Caco-2 (cell line): ENCODE measurements around the gene DOCK4. TPM values are rescaled to one million over a fixed set of nuclear protein-coding genes. Genes with fewer than 3 reads are reported as not detected.

Source experiments
- BruUV-seq: library from RNA; stranded (reverse); fragments of 400-500 nt; replicated peaks from 2 replicates; lab custom pipeline; 2021; lab: Mats Ljungman, UMichigan
- CTCF ChIA-PET: fragments of 300-600 bp; sonication (Branson Sonifier 250); formaldehyde crosslinking; loops from one replicate; lab custom pipeline; 2022; ENCODE audit warnings: antibody characterized with exemption; lab: Charles Lee
- POLR2A ChIA-PET: fragments of 300-600 bp; sonication (Branson Sonifier 250); formaldehyde crosslinking; loops from one replicate; lab custom pipeline; 2022; ENCODE audit warnings: antibody characterized with exemption; lab: Charles Lee
- DNase-seq, 2 experiments: peaks; one replicate each; pipeline versions ENCODE4 v3.0.0 to v3.0.0-alpha.2; 2020 to 2022
- H3K27me3 ChIP-seq: replicated peaks from 2 replicates; pipeline ENCODE4 v1.6.0; 2011; ENCODE audit warnings: low read length; ENCODE audit not compliant: control insufficient read depth, insufficient read depth
- H3K36me3 ChIP-seq: 2 replicates; pipeline ENCODE4 v1.5.1; 2011; ENCODE audit warnings: low read length; ENCODE audit not compliant: control insufficient read depth, insufficient read depth
- H3K4me1 ChIP-seq: fragments of 250-450 bp; sonication (Bioruptor Pico); 2 replicates; pipeline ENCODE4 v1.5.1; 2020; ENCODE audit warnings: mild to moderate bottlenecking
- H3K4me3 ChIP-seq: 2 replicates; pipeline ENCODE4 v1.5.1; 2011; ENCODE audit warnings: low read depth, mild to moderate bottlenecking, control low read depth, low read length
- H3K9me3 ChIP-seq: fragments of 250-450 bp; sonication (Bioruptor Pico); 2 replicates; pipeline ENCODE4 v1.5.1; 2020; ENCODE audit warnings: mild to moderate bottlenecking, moderate library complexity
- H3K27ac Mint-ChIP-seq: one replicate; pipeline ENCODE4 v1.8.0; 2022; ENCODE audit warnings: mixed read lengths; ENCODE audit not compliant: unreplicated experiment
- H3K27me3 Mint-ChIP-seq: one replicate; pipeline ENCODE4 v1.8.0; 2022; ENCODE audit warnings: mixed read lengths; ENCODE audit not compliant: insufficient read depth, unreplicated experiment
- H3K36me3 Mint-ChIP-seq: one replicate; pipeline ENCODE4 v1.8.0; 2022; ENCODE audit warnings: mild to moderate bottlenecking, mixed read lengths; ENCODE audit not compliant: insufficient read depth, unreplicated experiment
- H3K4me1 Mint-ChIP-seq: one replicate; pipeline ENCODE4 v1.8.0; 2022; ENCODE audit warnings: low read depth, mixed read lengths; ENCODE audit not compliant: unreplicated experiment
- H3K4me3 Mint-ChIP-seq: one replicate; pipeline ENCODE4 v1.8.0; 2022; ENCODE audit warnings: mild to moderate bottlenecking, moderate library complexity, mixed read lengths; ENCODE audit not compliant: unreplicated experiment
- H3K9me3 Mint-ChIP-seq: one replicate; pipeline ENCODE4 v1.8.0; 2022; ENCODE audit warnings: mixed read lengths; ENCODE audit not compliant: unreplicated experiment
- CTCF ChIP-seq, 2 experiments: fragments of 200-600 bp in 1 of 2; IDR thresholded peaks; 1 replicate in 1 of 2; 2 replicates in 1 of 2; pipeline versions ENCODE4 v1.5.1 to v1.8.0; 2011 to 2022; ENCODE audit warnings: antibody characterized with exemption in 1 of 2, control low read depth in 1 of 2, inconsistent platforms in 1 of 2, low read depth in 1 of 2, low read length in 1 of 2, mild to moderate bottlenecking in 1 of 2, moderate library complexity in 1 of 2; ENCODE audit not compliant: insufficient read depth in 1 of 2, severe bottlenecking in 1 of 2, unreplicated experiment in 1 of 2
- intact Hi-C: fragments of 100-400 bp; cut with micrococcal nuclease; formaldehyde crosslinking; loops from one replicate; pipeline ENCODE4 v1.10.0; 2022; ENCODE audit not compliant: unreplicated experiment
- total RNA-seq: library from RNA; stranded (reverse); gene quantifications from 2 replicates; pipeline ENCODE4 v1.2.3, GENCODE V29; 2022

DOCK4 gene
- total RNA-seq, 1 experiment from 2014 or later: 2.0 TPM

- intact Hi-C loops: no loop called here
- ChIA-PET POLR2A (no interaction called here), CTCF (no interaction called here)
- H3K4me3 ChIP-seq: no peak overlapping the region
- no peaks in the 10 kb centered on the region for H3K9me3 ChIP-seq
- no peak for DNase-seq
- no peaks in the 10 kb centered on the region for H3K4me1 Mint-ChIP-seq
- H3K36me3 ChIP-seq: no peaks in the 10 kb centered on the region
- H3K27me3 ChIP-seq: no peaks in the 10 kb centered on the region
- no peaks in the 10 kb centered on the region for H3K36me3 Mint-ChIP-seq
- H3K9me3 Mint-ChIP-seq: no peaks in the 10 kb centered on the region
- no peak overlapping the region for H3K27ac Mint-ChIP-seq
- no TSS peak for BruUV-seq
- H3K4me1 ChIP-seq: no peaks in the 10 kb centered on the region
- H3K27me3 Mint-ChIP-seq: no peaks in the 10 kb centered on the region
- TF ChIP-seq CTCF (IDR thresholded peaks at IDR 0.05; ENCODE audit: insufficient read depth in 1 of 2, low read depth in 1 of 2, low read length in 1 of 2, severe bottlenecking in 1 of 2, unreplicated experiment in 1 of 2): no peak
- H3K4me3 Mint-ChIP-seq: no peak overlapping the region
Observed at GRCh38 chr7:111813306-111813705, 392.9 kb downstream of the DOCK4 start.

GRCh38 chr7:111806232-111806631, 400.0 kb downstream of the DOCK4 start:
- no peaks in the 10 kb centered on the region for H3K27me3 Mint-ChIP-seq
- no TSS peak for BruUV-seq
- DNase-seq: no peak
- no peaks in the 10 kb centered on the region for H3K9me3 ChIP-seq
- no peak for TF ChIP-seq CTCF (IDR thresholded peaks at IDR 0.05; ENCODE audit: insufficient read depth in 1 of 2, low read depth in 1 of 2, low read length in 1 of 2, severe bottlenecking in 1 of 2, unreplicated experiment in 1 of 2)
- no peak overlapping the region for H3K4me3 ChIP-seq
- H3K4me3 Mint-ChIP-seq: no peak overlapping the region
- H3K9me3 Mint-ChIP-seq: peaks cover 12% of the 10 kb centered on the region
- no peak overlapping the region for H3K27ac Mint-ChIP-seq
- intact Hi-C loops: no loop called here
- ChIA-PET POLR2A (no interaction called here), CTCF (no interaction called here)
- H3K36me3 Mint-ChIP-seq: peaks cover 5% of the 10 kb centered on the region
- no peaks in the 10 kb centered on the region for H3K4me1 ChIP-seq
- H3K27me3 ChIP-seq: no peaks in the 10 kb centered on the region
- H3K36me3 ChIP-seq: no peaks in the 10 kb centered on the region
- no peaks in the 10 kb centered on the region for H3K4me1 Mint-ChIP-seq

GRCh38 chr7:111803015-111803758, 403.0 kb downstream of the DOCK4 start:
- H3K9me3 Mint-ChIP-seq: peaks cover 28% of the 10 kb centered on the region

More at GRCh38 chr7:111803015-111803758, 403.0 kb downstream of the DOCK4 start:
- no peaks in the 10 kb centered on the region for H3K4me1 Mint-ChIP-seq
- Histone ChIP-seq H3K36me3 (no peaks in the 10 kb centered on the region), H3K4me3 (no peak overlapping the region), H3K4me1 (no peaks in the 10 kb centered on the region), H3K27me3 (no peaks in the 10 kb centered on the region), H3K9me3 (0 out of 2 replicates have a peak, but pooled peaks cover 5% of the 10 kb centered on the region)
- intact Hi-C loops: no loop called here
- H3K27me3 Mint-ChIP-seq: no peaks in the 10 kb centered on the region
- peaks cover 5% of the 10 kb centered on the region for H3K36me3 Mint-ChIP-seq
- H3K27ac Mint-ChIP-seq: no peak overlapping the region
- ChIA-PET POLR2A (no interaction called here), CTCF (no interaction called here)
- no peak for TF ChIP-seq CTCF (IDR thresholded peaks at IDR 0.05; ENCODE audit: insufficient read depth in 1 of 2, low read depth in 1 of 2, low read length in 1 of 2, severe bottlenecking in 1 of 2, unreplicated experiment in 1 of 2)
- no peak overlapping the region for H3K4me3 Mint-ChIP-seq
- BruUV-seq: no TSS peak
- no peak for DNase-seq
